ENCODE data around the gene RASGEF1B. TPM values are rescaled to one million over a fixed set of nuclear protein-coding genes. Genes with fewer than 3 reads are reported as not detected.

RASGEF1B gene
- total and polyA plus RNA-seq, 4 donors, result 16.0 to 62.0 (median 27.1) TPM

DNA sequence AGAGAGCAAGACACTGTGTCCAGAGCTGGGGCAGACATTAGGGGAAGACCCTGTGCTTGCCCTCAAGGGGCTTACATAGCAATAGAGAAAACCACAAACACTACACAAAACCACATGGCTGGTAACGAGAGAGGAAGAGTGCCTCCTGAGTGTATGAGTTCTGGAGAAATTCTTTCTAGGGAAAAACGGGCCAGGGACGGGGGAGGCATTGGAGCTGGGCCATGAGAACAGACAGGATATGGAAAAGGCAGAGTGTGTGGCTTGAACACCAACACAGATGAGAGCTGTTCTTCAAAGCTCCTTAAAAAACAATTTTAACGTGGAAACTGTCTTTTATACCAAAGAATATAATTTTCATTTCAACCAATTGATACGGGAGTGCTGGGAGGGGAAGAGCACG is 42.7 kb downstream of the RASGEF1B start:
- H3K27me3 ChIP-seq (ENCODE audit: control insufficient read depth in 3 of 3, insufficient read depth in 3 of 3, low read length in 2 of 3), result no peaks in the 10 kb centered on the region
- no peak overlapping the region for H3K4me3 ChIP-seq
- 82 to 90% methylated on average over 6 of the region's 6 CpGs for WGBS, 2 donors
- no peak overlapping the region for H3K27ac ChIP-seq (ENCODE audit: low read depth in 1 of 2, low read length in 1 of 2)
- H3K9ac ChIP-seq (ENCODE audit: insufficient read depth in 1 of 2, low read length in 2 of 2), result no peak overlapping the region
- H3K36me3 ChIP-seq (ENCODE audit: control insufficient read depth in 4 of 4, insufficient read depth in 4 of 4, low read length in 4 of 4), result peaks cover 0 to 26% (median 17%) of the 10 kb centered on the region in 4 donors
- DNase-seq (no peak), ATAC-seq (ENCODE audit: insufficient read depth, low FRiP score) (no peak)
- peaks cover 0 to 31% (median 5%) of the 10 kb centered on the region in 5 donors for H3K4me1 ChIP-seq (ENCODE audit: control insufficient read depth in 5 of 5, insufficient read depth in 5 of 5, low read length in 5 of 5)
- peaks cover 0 to 2% (median 0%) of the 10 kb centered on the region in 4 donors for H3K9me3 ChIP-seq (ENCODE audit: control insufficient read depth in 4 of 4, insufficient read depth in 3 of 4, low read length in 3 of 4)
- TF ChIP-seq, protein P1, sequence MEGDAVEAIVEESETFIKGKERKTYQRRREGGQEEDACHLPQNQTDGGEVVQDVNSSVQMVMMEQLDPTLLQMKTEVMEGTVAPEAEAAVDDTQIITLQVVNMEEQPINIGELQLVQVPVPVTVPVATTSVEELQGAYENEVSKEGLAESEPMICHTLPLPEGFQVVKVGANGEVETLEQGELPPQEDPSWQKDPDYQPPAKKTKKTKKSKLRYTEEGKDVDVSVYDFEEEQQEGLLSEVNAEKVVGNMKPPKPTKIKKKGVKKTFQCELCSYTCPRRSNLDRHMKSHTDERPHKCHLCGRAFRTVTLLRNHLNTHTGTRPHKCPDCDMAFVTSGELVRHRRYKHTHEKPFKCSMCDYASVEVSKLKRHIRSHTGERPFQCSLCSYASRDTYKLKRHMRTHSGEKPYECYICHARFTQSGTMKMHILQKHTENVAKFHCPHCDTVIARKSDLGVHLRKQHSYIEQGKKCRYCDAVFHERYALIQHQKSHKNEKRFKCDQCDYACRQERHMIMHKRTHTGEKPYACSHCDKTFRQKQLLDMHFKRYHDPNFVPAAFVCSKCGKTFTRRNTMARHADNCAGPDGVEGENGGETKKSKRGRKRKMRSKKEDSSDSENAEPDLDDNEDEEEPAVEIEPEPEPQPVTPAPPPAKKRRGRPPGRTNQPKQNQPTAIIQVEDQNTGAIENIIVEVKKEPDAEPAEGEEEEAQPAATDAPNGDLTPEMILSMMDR (IDR thresholded peaks at IDR 0.05; ENCODE audit: control extremely low read depth, extremely low read depth), result no peak

DNA sequence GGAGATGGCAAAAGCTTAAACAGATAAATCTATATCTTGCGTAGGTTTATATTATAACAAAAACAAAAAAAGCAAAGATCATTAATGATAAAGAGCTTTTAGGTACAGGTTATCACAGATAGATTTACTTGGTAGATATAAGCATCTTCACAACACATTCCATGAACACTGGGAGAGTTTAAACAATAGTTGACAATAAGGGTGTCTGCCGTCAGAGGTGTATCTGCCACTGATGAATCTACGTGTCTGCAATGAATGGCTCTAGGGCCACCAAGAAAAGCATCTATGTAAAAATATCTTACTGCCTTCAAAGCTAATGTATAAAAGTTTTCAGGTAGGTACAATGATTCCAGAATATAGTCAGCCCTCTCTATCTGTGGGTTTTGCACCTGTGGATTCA is 43.7 kb downstream of the RASGEF1B start:
- Histone ChIP-seq H3K9ac (ENCODE audit: insufficient read depth in 1 of 2, low read length in 2 of 2) (no peak overlapping the region), H3K4me3 (no peak overlapping the region), H3K27ac (ENCODE audit: low read depth in 1 of 2, low read length in 1 of 2) (no peak overlapping the region), H3K9me3 (ENCODE audit: control insufficient read depth in 4 of 4, insufficient read depth in 3 of 4, low read length in 3 of 4) (peaks cover 0 to 2% (median 0%) of the 10 kb centered on the region in 4 donors), H3K4me1 (ENCODE audit: control insufficient read depth in 5 of 5, insufficient read depth in 5 of 5, low read length in 5 of 5) (peaks cover 0 to 33% (median 5%) of the 10 kb centered on the region in 5 donors), H3K36me3 (ENCODE audit: control insufficient read depth in 4 of 4, insufficient read depth in 4 of 4, low read length in 4 of 4) (peaks cover 0 to 22% (median 15%) of the 10 kb centered on the region in 4 donors), H3K27me3 (ENCODE audit: control insufficient read depth in 3 of 3, insufficient read depth in 3 of 3, low read length in 2 of 3) (no peaks in the 10 kb centered on the region)
- DNase-seq, result no peak
- no peak for ATAC-seq (ENCODE audit: insufficient read depth, low FRiP score)
- TF ChIP-seq, protein P1 (IDR thresholded peaks at IDR 0.05; ENCODE audit: control extremely low read depth, extremely low read depth), result no peak
- 69 to 81% methylated on average over 3 of the region's 3 CpGs for WGBS, 2 donors

DNA sequence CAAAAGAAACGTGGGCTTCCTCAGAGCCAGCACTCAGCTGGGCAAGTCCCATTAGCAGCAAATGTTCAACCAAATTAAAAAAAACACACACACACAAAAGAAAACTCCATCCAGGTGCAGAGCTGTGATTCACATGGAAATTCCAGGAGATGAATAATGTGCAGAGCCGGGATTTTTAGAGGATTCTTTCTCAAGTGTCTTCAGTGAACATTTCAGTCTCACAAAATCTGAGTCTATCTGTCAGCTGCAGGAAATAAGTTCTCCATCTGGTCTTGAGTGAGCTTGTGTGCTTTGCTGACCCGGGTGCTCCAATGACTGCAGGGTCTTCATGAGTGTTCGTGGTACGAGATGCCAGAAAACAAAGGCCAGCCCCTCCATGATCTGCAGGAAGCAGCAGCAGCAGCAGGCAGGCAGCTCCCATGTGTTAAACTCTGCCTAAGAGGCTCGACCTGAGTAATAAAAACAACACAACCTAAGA is 44.3 kb downstream of the RASGEF1B start:
- no peak overlapping the region for H3K4me3 ChIP-seq
- H3K9me3 ChIP-seq (ENCODE audit: control insufficient read depth in 4 of 4, insufficient read depth in 3 of 4, low read length in 3 of 4), result peaks cover 0 to 2% (median 0%) of the 10 kb centered on the region in 4 donors
- no peak overlapping the region for H3K27ac ChIP-seq (ENCODE audit: low read depth in 1 of 2, low read length in 1 of 2)
- no peak overlapping the region for H3K9ac ChIP-seq (ENCODE audit: insufficient read depth in 1 of 2, low read length in 2 of 2)
- DNase-seq, result peak; percentile 30 to 62 (median 44)
- no peak for ATAC-seq (ENCODE audit: insufficient read depth, low FRiP score)
- peaks cover 0 to 22% (median 14%) of the 10 kb centered on the region in 4 donors for H3K36me3 ChIP-seq (ENCODE audit: control insufficient read depth in 4 of 4, insufficient read depth in 4 of 4, low read length in 4 of 4)
- H3K4me1 ChIP-seq (ENCODE audit: control insufficient read depth in 5 of 5, insufficient read depth in 5 of 5, low read length in 5 of 5), result peaks cover 0 to 33% (median 5%) of the 10 kb centered on the region in 5 donors
- 52 to 56% methylated on average over 6 of the region's 6 CpGs for WGBS, 2 donors
- TF ChIP-seq, protein P1 (IDR thresholded peaks at IDR 0.05; ENCODE audit: control extremely low read depth, extremely low read depth), result no peak
- H3K27me3 ChIP-seq (ENCODE audit: control insufficient read depth in 3 of 3, insufficient read depth in 3 of 3, low read length in 2 of 3), result no peaks in the 10 kb centered on the region

Data from lung (tissue), 12 donors.